C4-2B (cell line): Measurements from ENCODE around the gene FBXO31.

Source experiments
- CTCF ChIP-seq: fragments of 450-650 bp; conservative IDR thresholded peaks from 2 replicates; pipeline ENCODE4 v1.5.1; 2017; ENCODE audit warnings: mild to moderate bottlenecking
- ZFX ChIP-seq: fragments of 450-650 bp; IDR thresholded peaks from 2 replicates; pipeline ENCODE4 v1.6.1; 2017

- no peak for TF ChIP-seq CTCF
- TF ChIP-seq ZFX, result no peak
Observed at GRCh38 chr16:87316450-87316922, 67.1 kb downstream of the FBXO31 start.
